BJ (cell line): Measurements from ENCODE around the gene FOXP1. TPM values are rescaled to one million over a fixed set of nuclear protein-coding genes. Genes with fewer than 3 reads are reported as not detected.

ENCODE experiments used
- CTCF ChIA-PET: fragments of 350-600 bp; formaldehyde crosslinking; extraction: SDS; loops from one replicate; lab custom pipeline; 2021; ENCODE audit warnings: antibody characterized with exemption, inconsistent platforms; lab: Yijun Ruan, JAX
- POLR2A ChIA-PET: fragments of 300-600 bp; sonication (Branson Sonifier 250); formaldehyde crosslinking; extraction: SDS; loops from one replicate; lab custom pipeline; 2021; ENCODE audit warnings: antibody characterized with exemption; lab: Charles Lee
- DNase-seq: peaks from one replicate; pipeline ENCODE4 v3.0.0-alpha.2; 2011; ENCODE audit warnings: low read depth
- H3K27me3 ChIP-seq: 2 replicates; pipeline ENCODE4 v1.6.0; 2011; ENCODE audit warnings: low read length; ENCODE audit not compliant: control insufficient read depth, insufficient read depth
- H3K36me3 ChIP-seq: 2 replicates; pipeline ENCODE4 v1.5.1; 2011; ENCODE audit warnings: low read length; ENCODE audit not compliant: control insufficient read depth, insufficient read depth
- H3K4me3 ChIP-seq: 2 replicates; pipeline ENCODE4 v1.5.1; 2011; ENCODE audit warnings: low read depth, mild to moderate bottlenecking, control low read depth, low read length
- CTCF ChIP-seq: IDR thresholded peaks from 2 replicates; pipeline ENCODE4 v1.5.1; 2011; ENCODE audit warnings: low read depth, mild to moderate bottlenecking, control low read depth, inconsistent platforms, low read length, moderate library complexity; ENCODE audit not compliant: insufficient read depth
- polyA plus RNA-seq: library from polyadenylated mRNA; depleted of rRNA; stranded (reverse); fragments of >200 nt; gene quantifications from 2 replicates; pipeline ENCODE4 v1.2.3, GENCODE V29; 2011

FOXP1 gene
- polyA plus RNA-seq, 1 experiment = 37.0 TPM

GRCh38 chr3:71518089-71518488 lies 65.4 kb downstream of the FOXP1 start:
- TF ChIP-seq CTCF = no peak
- H3K36me3 ChIP-seq = no peaks in the 10 kb centered on the region; the same call in 1 of the 2 replicates
- H3K27me3 ChIP-seq = no peaks in the 10 kb centered on the region
- no peak for DNase-seq
- no peak overlapping the region for H3K4me3 ChIP-seq
- POLR2A ChIA-PET = no interaction called here
- CTCF ChIA-PET = interaction anchor here (1.0 kb wide), 1 partner anchor 9 kb away, joined by 3 read pairs; no protein-coding TSS in a partner anchor

- Histone ChIP-seq H3K4me3 (no peak overlapping the region), H3K36me3 (no peaks in the 10 kb centered on the region; the same call in 1 of the 2 replicates), H3K27me3 (no peaks in the 10 kb centered on the region)
- ChIA-PET POLR2A (no interaction called here), CTCF (interaction anchor here (0.5 to 1.0 kb wide), 2 partner anchors 9 to 87 kb away, joined by 3 read pairs; no protein-coding TSS in a partner anchor)
- DNase-seq = no peak
- TF ChIP-seq CTCF = no peak
Measured at GRCh38 chr3:71517271-71517791, 66.2 kb downstream of the FOXP1 start.

- Histone ChIP-seq H3K27me3 (no peaks in the 10 kb centered on the region), H3K4me3 (no peak overlapping the region), H3K36me3 (no peaks in the 10 kb centered on the region; the same call in 1 of the 2 replicates)
- no peak for TF ChIP-seq CTCF
- ChIA-PET POLR2A (no interaction called here), CTCF (interaction anchor here (1.3 kb wide), 1 partner anchor 21 kb away, joined by 3 read pairs; no protein-coding TSS in a partner anchor)
- no peak for DNase-seq
Measured at GRCh38 chr3:71515636-71516365, 67.7 kb downstream of the FOXP1 start.

- ChIA-PET POLR2A (no interaction called here), CTCF (interaction anchor here (1.3 kb wide), 1 partner anchor 22 kb away, joined by 3 read pairs; no protein-coding TSS in a partner anchor)
- DNase-seq = no peak
- Histone ChIP-seq H3K27me3 (no peaks in the 10 kb centered on the region), H3K36me3 (no peaks in the 10 kb centered on the region; the same call in 1 of the 2 replicates), H3K4me3 (no peak overlapping the region)
- TF ChIP-seq CTCF = no peak
Measured at GRCh38 chr3:71514621-71515020, 68.9 kb downstream of the FOXP1 start.

- Histone ChIP-seq H3K4me3 (no peak overlapping the region), H3K36me3 (no peaks in the 10 kb centered on the region; the same call in 1 of the 2 replicates), H3K27me3 (no peaks in the 10 kb centered on the region)
- TF ChIP-seq CTCF = no peak
- DNase-seq = no peak
- ChIA-PET CTCF (no interaction called here), POLR2A (no interaction called here)
Measured at GRCh38 chr3:71513515-71513914, 70.0 kb downstream of the FOXP1 start.
